ENCODE data around the gene STOML3. TPM values are rescaled to one million over a fixed set of nuclear protein-coding genes. Genes with fewer than 3 reads are reported as not detected.

STOML3 gene
- total RNA-seq, 2 experiments from 2014 or later = not detected

Other genes with a start within 250 kb of the STOML3 start
- 100 to 1,000 TPM; 106 to 111 TPM for gene PROSER1, start 47.3 kb upstream of the STOML3 start, total RNA-seq
- gene NHLRC3, start 47.6 kb upstream of the STOML3 start, total RNA-seq = 10 to 100 TPM; 12.9 to 16.4 TPM

All from activated naive CD8-positive, alpha-beta T cell treated with anti-CD3 and anti-CD28 coated beads for 36 hours (primary cell).